ENCODE results near the gene VIPR2.

DNA sequence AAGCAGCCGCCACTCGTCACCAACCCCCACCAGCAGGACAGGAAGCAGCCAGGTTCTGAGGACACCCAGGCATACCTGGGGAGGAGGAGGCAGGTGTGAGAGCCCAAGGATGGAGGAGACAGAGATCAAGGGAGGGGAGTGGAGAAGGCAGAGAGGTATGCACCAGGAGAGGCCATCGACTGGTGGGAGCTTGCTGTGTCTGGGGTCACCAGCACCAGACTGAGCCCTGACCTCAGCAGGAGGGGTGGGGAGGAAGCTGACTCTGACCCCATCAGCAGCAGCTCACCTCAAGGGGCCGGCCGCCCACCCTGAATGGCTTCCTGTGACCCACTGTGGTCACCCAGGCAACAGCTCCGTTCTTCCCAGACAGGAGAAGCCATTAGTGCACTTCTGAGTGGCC, 7.8 kb downstream of the VIPR2 start:
- TF ChIP-seq CTCF (IDR thresholded peaks at IDR 0.05), result no peak
- no peak for TF ChIP-seq POLR2A (IDR thresholded peaks at IDR 0.05)
